Effector memory CD4-positive, alpha-beta T cell (primary cell): ENCODE measurements around the gene LRRFIP2.
"Not testable (repeated sequence)": the region's sequence is repeated elsewhere in the genome, so short reads cannot be mapped to it uniquely, and the experiment has no call there.

Experiments
- DNase-seq, 3 donors: peaks; one replicate each; pipeline ENCODE4 v3.0.0-alpha.2; 2020
- H3K27ac ChIP-seq: 2 replicates; pipeline ENCODE4 v1.7.0; 2013; ENCODE audit warnings: mild to moderate bottlenecking, low read length, moderate library complexity; ENCODE audit not compliant: insufficient read depth, poor library complexity, severe bottlenecking
- H3K27me3 ChIP-seq: replicated peaks from 2 replicates; pipeline ENCODE4 v1.7.0; 2013; ENCODE audit warnings: mild to moderate bottlenecking, low read length; ENCODE audit not compliant: insufficient read depth, control insufficient read depth, poor library complexity, severe bottlenecking
- H3K36me3 ChIP-seq: 2 replicates; pipeline ENCODE4 v1.7.0; 2013; ENCODE audit warnings: mild to moderate bottlenecking, low read length, moderate library complexity; ENCODE audit not compliant: control insufficient read depth, insufficient read depth
- H3K4me1 ChIP-seq: 2 replicates; pipeline ENCODE4 v1.7.0; 2013; ENCODE audit warnings: low read length, mild to moderate bottlenecking; ENCODE audit not compliant: control insufficient read depth, insufficient read depth, poor library complexity, severe bottlenecking
- H3K4me3 ChIP-seq: 2 replicates; pipeline ENCODE4 v1.7.0; 2013; ENCODE audit warnings: low read length, low read depth, mild to moderate bottlenecking; ENCODE audit not compliant: insufficient read depth, poor library complexity, severe bottlenecking
- H3K9me3 ChIP-seq: 2 replicates; pipeline ENCODE4 v1.7.0; 2013; ENCODE audit warnings: mild to moderate bottlenecking, low read length, moderate library complexity; ENCODE audit not compliant: control insufficient read depth
- total RNA-seq, 3 donors: gene quantifications; one replicate each; lab custom pipeline; 2026; lab: John Stamatoyannopoulos, UW

The LRRFIP2 gene
- 40.5 to 50.2 (median 47.4) reads per million in 3 donors for total RNA-seq

DNA sequence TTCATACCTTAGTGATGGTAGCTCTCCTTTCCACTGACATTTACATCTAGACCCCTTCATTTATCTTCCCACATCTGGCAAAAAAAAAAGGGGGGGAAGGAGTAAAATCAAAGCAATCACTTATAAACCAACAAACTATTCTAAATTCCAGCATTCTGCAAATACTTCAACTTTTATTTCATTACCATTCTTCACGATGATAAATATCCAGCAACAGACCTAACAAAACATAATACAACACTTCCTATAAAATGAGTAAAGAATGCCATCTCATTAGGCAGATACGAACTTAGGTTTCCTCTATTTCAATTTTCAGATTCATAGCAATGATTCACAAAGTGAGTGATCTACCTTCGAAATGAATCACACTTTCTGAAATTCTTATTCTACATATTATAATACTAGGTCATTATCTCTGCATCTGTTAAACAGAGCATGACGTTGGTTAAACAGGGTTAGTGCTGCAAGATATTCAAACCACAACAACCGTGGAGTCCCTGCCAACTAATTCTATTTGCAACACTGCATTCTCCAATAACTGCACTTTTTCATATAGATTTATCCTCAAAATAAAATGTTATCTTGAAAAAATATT is at the start of gene LRRFIP2:
Gene LRRFIP2 (minus strand): TSS at position 51 of the 595 bp plus-strand sequence. CDS start 25,599 bp downstream, outside the sequence.
- no peaks in the 10 kb centered on the region for H3K27me3 ChIP-seq
- H3K27ac ChIP-seq = peak within 1 kb of the TSS; percentile 83
- H3K9me3 ChIP-seq = no peaks in the 10 kb centered on the region
- peak within 1 kb of the TSS; percentile 97 for H3K4me3 ChIP-seq
- H3K4me1 ChIP-seq = peaks cover 10% of the 10 kb centered on the region
- no peaks in the 10 kb centered on the region for H3K36me3 ChIP-seq
- DNase-seq = no peak

DNA sequence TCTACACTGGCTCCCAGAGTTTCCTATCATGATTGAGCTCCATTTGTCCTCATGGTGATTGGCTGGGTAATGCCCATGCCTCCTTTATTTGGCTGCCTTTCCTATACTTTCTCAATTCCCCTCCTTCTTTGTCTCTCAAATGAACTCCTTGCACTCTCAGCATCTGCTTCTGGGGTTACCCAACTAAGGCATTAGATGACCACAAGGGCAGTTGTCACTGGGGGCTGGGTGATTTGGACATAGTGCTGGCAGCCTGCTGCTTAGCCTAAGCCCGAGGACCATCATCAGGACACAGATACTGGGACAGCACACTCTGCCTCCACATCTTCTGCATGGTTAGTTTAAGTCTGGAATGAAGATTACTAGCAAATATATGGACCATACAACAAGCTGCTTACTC is 49.2 kb upstream of the LRRFIP2 start:
- no peaks in the 10 kb centered on the region for H3K27me3 ChIP-seq

DNA sequence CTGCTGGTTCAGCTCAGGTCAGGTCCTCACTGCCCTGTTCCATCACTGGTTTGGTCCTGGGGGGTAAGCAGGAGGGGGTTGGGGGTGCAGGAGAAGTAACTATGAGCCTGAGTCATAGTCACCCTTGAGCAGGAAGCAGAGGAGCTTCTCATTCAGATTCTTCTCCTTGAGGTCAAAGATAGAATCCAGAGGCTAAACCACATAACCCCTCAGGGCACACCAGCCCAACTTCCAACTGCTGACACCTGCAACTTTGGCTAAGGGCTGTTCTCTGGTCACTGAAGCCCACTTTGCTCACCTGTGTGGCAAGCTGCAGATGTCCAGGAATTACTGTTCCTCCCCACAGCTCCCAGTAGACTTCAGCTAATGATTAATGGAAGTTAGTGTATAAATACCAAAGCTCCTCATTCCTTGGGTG is 48.8 kb upstream of the LRRFIP2 start:
- no peak for DNase-seq
- Histone ChIP-seq H3K27me3 (no peaks in the 10 kb centered on the region), H3K27ac (no peak overlapping the region), H3K9me3 (no peaks in the 10 kb centered on the region), H3K36me3 (no peaks in the 10 kb centered on the region), H3K4me3 (no peak overlapping the region), H3K4me1 (peaks cover 7% of the 10 kb centered on the region)

More for the DNA sequence above, 49.2 kb upstream of the LRRFIP2 start:
- Histone ChIP-seq H3K4me3 (no peak overlapping the region), H3K4me1 (peaks cover 3% of the 10 kb centered on the region), H3K36me3 (no peaks in the 10 kb centered on the region), H3K9me3 (no peaks in the 10 kb centered on the region), H3K27ac (no peak overlapping the region)
- no peak for DNase-seq

GRCh38 chr3:37222542-37222941 is 48.2 kb upstream of the LRRFIP2 start:
- H3K9me3 ChIP-seq, DNase-seq, H3K36me3 ChIP-seq, H3K27ac ChIP-seq, H3K27me3 ChIP-seq, H3K4me3 ChIP-seq: not testable (repeated sequence)
- H3K4me1 ChIP-seq = peaks cover 13% of the 10 kb centered on the region

DNA sequence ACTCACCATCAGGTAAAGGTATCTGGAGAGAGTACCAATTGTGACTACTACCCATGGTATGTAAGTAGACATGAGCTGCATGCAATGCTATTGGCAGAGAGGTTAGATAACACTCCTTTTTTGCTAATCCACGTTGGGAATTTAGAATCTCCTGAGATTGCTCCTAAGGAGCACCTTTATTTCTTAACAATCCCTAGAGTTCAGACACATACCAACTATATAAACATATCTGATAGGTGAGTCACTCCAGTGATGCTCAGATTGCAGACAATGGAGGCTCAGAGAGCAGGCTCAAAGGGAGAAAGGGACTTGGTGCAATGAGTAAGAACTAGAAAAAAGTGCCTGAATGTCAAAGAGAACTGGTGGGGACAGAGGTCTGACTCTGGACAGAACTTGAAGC is 47.0 kb upstream of the LRRFIP2 start:
- DNase-seq = no peak

GRCh38 chr3:37219266-37219665 is 44.9 kb upstream of the LRRFIP2 start:
- Histone ChIP-seq H3K36me3 (no peaks in the 10 kb centered on the region), H3K27me3 (no peaks in the 10 kb centered on the region), H3K9me3 (no peaks in the 10 kb centered on the region), H3K4me3 (no peak overlapping the region), H3K27ac (no peak overlapping the region), H3K4me1 (peaks cover 31% of the 10 kb centered on the region)
- no peak for DNase-seq

More for the DNA sequence above, 47.0 kb upstream of the LRRFIP2 start:
- Histone ChIP-seq H3K27ac (no peak overlapping the region), H3K27me3 (no peaks in the 10 kb centered on the region), H3K9me3 (no peaks in the 10 kb centered on the region), H3K36me3 (no peaks in the 10 kb centered on the region), H3K4me3 (no peak overlapping the region), H3K4me1 (peaks cover 24% of the 10 kb centered on the region)

GRCh38 chr3:37218206-37218605 is 43.8 kb upstream of the LRRFIP2 start:
- DNase-seq = no peak
- peaks cover 31% of the 10 kb centered on the region for H3K4me1 ChIP-seq
- H3K4me3 ChIP-seq = no peak overlapping the region
- H3K27ac ChIP-seq = no peak overlapping the region
- no peaks in the 10 kb centered on the region for H3K27me3 ChIP-seq
- no peaks in the 10 kb centered on the region for H3K36me3 ChIP-seq
- no peaks in the 10 kb centered on the region for H3K9me3 ChIP-seq

GRCh38 chr3:37217098-37217849 is 42.9 kb upstream of the LRRFIP2 start:
- H3K4me1 ChIP-seq = peaks cover 28% of the 10 kb centered on the region
- DNase-seq = peak in 2 of 3 donors; percentile 2 to 5
- H3K4me3 ChIP-seq = no peak overlapping the region
- no peaks in the 10 kb centered on the region for H3K27me3 ChIP-seq
- no peaks in the 10 kb centered on the region for H3K9me3 ChIP-seq
- no peaks in the 10 kb centered on the region for H3K36me3 ChIP-seq
- H3K27ac ChIP-seq = no peak overlapping the region

DNA sequence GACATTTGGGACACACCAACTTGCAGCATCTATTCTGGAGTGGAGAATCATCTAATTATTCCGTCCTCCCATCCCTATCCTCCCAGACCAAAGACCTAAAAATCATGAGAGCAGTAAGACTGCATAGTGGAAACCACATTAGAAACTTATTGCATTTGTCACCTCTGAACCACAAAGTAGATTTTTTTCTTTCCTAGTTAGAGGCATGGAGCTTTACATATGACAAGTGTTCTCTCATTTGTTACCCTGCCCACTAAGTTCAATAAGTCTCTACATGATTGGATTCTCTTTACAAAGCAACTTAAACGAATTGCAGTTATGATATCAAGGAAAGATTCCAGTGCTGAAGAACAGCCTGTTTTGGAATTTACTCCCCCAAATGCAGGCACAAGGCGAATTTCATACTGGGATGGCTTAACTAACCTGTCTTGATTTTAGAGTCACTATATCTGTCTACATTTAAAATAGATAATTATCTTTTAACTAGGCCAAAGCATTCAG is 42.3 kb upstream of the LRRFIP2 start:
- Histone ChIP-seq H3K4me3 (no peak overlapping the region), H3K27me3 (no peaks in the 10 kb centered on the region), H3K4me1 (peaks cover 28% of the 10 kb centered on the region), H3K36me3 (no peaks in the 10 kb centered on the region), H3K27ac (no peak overlapping the region), H3K9me3 (no peaks in the 10 kb centered on the region)
- DNase-seq = no peak

- peaks cover 28% of the 10 kb centered on the region for H3K4me1 ChIP-seq
- H3K27ac ChIP-seq = no peak overlapping the region
- no peaks in the 10 kb centered on the region for H3K9me3 ChIP-seq
- H3K4me3 ChIP-seq = no peak overlapping the region
- no peaks in the 10 kb centered on the region for H3K27me3 ChIP-seq
- no peaks in the 10 kb centered on the region for H3K36me3 ChIP-seq
- no peak for DNase-seq
Measured at GRCh38 chr3:37214076-37214475, 39.7 kb upstream of the LRRFIP2 start.
